HG02623 (cell line): Measurements from ENCODE around the gene C11orf68.
"Not testable (repeated sequence)": the region's sequence is repeated elsewhere in the genome, so short reads cannot be mapped to it uniquely, and the experiment has no call there.

Source experiments
- ATAC-seq: cut with Tn5 transposase; IDR thresholded peaks from one replicate; pipeline ENCODE4 v1.9.1; 2021; ENCODE audit warnings: moderate library complexity; ENCODE audit not compliant: unreplicated experiment

C11orf68 gene

GRCh38 chr11:65918211-65919140 lies at the start of gene C11orf68:
TSS of gene C11orf68 (minus strand) at chr11:65919062. CDS start at chr11:65919031, 31 bp downstream.
- ATAC-seq, result peak; percentile 48

DNA sequence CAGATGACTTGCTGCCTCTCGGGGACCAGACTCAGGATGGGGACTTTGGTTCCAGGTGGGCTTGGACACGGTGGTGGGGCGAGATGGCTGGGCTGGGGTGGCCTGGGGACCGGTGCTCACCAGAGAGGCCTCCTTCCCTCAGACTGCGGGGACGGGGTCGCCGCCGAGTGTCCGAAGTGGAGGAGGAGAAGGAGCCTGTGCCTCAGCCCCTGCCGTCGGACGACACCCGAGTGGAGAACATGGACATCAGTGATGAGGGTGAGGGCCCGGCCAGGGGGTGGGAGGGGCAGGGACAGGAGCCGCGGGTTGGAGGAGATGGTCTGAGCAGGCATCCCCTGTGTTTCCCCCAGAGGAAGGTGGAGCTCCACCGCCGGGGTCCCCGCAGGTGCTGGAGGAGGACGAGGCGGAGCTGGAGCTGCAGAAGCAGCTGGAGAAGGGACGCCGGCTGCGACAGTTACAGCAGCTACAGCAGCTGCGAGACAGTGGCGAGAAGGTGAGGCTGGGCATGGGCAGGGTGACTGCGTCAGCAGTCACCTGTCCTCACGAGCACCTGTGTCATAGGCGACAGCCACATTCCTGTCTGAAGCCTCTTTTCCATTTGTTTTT lies 48.6 kb upstream of the C11orf68 start:
- no peak for ATAC-seq

- no peak for ATAC-seq
Measured at GRCh38 chr11:65965986-65966762, 47.3 kb upstream of the C11orf68 start.

GRCh38 chr11:65964906-65965305 lies 46.0 kb upstream of the C11orf68 start:
- no peak for ATAC-seq

DNA sequence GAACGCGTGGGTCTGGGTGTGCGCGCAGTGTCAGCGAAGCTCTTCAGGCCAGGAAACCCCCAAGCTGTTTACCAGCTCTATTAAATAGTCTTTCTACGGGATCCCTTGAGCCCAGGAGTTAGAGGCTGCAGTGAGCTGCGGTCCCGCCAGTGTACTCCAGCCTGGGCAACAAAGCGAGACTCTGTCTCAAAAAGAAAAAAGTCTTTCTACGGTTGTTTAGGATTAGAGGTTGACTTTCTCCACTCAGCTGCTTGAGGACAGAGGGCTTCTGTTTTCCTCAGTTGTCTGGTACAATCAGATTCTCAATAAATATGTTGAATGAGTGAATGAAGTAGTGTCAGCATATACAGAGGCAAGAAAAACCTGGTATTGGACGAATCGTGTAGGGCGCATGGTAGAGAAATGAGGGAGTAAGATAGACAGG lies 43.3 kb upstream of the C11orf68 start:
- no peak for ATAC-seq

DNA sequence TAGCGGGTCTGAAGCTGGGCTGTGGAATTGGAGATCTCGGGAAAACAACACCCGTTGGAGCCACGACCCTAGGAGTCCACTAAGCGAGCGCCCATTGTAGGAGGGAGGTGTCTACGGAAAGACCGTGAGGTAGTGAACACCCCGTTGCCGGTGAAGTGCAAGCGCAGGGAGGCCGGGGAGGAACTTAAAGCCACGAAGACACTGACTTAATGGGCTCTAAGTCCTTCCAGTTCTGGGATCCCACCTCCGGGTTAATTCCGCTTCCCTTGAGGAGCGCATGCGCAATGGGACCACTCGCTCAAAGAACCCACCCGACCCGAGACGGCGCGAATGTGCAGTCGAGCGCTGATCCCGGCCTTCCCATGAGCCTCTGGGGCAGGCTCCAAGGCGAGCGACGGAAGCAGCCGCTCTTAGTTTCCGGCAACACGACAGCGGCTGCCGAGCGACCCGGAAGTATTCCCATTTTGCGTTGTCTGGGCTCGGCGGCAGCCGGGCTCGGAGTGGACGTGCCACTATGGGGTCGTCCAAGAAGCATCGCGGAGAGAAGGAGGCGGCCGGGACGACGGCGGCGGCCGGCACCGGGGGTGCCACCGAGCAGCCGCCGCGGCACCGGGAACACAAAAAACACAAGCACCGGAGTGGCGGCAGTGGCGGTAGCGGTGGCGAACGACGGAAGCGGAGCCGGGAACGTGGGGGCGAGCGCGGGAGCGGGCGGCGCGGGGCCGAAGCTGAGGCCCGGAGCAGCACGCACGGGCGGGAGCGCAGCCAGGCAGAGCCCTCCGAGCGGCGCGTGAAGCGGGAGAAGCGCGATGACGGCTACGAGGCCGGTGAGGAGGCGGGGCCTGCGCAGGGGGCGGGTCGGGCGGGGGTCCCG lies 42.6 kb upstream of the C11orf68 start, which contains the start of gene SART1:
TSS of gene SART1 (plus strand) at position 468 of the 874 bp plus-strand sequence. CDS start at position 515, 47 bp downstream.
- ATAC-seq, result peak; percentile 76

DNA sequence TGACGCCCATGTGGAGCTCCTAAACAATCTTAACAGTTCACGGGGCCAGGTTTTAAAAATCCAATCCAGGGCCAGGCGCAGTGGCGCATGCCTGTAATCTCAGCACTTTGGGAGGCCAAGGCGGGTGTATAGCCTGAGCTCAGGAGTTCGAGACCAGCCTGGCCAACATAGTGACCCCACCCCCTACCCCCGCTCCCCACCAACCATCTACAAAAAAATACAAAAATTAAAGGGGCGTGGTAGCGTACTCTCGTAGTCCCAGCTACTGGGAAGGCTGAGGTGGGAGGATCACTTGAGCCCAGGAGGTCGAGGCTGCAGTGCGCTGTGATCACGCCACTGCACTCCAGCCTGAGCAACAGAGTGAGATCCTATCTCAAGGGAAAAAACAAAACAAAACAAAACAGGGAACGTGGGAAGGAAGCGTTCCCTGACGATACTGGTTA lies 42.0 kb upstream of the C11orf68 start:
- no peak for ATAC-seq

- ATAC-seq, result no peak
Measured at GRCh38 chr11:65958774-65959420, 40.0 kb upstream of the C11orf68 start.

GRCh38 chr11:65958291-65958690 lies 39.4 kb upstream of the C11orf68 start:
- no peak for ATAC-seq

DNA sequence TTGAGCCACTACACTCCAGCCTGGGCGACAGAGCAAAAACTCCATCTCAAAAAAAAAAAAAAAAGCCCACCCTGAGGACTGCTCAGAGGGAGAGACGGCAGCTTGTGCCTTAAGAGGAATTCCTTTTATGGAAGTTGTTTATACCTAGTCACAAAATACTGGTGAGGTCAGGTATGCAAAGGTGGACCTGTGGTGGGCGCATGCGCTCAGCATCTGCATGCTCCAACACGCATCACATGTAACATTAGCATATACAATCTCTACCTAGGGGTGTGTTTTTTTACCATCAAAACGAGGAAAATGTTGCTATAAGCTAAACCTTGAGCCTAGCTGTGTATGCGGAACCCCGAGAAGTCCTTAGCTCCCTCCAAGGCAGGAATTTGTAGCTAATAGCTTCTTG lies 35.9 kb upstream of the C11orf68 start:
- no peak for ATAC-seq

DNA sequence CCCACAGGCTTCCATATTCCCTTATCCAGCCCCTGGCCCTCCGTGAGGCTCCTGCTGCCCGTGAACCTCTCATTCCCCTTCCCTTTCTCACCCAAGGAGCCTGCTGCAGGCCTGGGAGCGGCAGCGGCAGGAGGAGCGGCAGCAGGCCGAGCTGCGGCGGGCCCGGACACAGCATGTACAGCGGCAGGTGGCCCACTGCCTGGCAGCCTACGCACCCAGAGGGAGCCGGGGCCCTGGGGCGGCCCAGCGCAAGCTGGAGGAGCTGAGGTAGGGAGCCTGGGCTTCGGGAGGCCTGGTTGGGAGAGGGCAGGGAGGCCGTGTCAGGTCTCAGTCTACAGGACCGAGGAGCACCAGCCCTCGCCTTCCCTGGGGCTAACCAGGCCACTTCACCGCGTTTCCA lies 34.6 kb upstream of the C11orf68 start:
- ATAC-seq, result no peak

- ATAC-seq, result no peak
Measured at GRCh38 chr11:65952052-65952521, 33.2 kb upstream of the C11orf68 start.

DNA sequence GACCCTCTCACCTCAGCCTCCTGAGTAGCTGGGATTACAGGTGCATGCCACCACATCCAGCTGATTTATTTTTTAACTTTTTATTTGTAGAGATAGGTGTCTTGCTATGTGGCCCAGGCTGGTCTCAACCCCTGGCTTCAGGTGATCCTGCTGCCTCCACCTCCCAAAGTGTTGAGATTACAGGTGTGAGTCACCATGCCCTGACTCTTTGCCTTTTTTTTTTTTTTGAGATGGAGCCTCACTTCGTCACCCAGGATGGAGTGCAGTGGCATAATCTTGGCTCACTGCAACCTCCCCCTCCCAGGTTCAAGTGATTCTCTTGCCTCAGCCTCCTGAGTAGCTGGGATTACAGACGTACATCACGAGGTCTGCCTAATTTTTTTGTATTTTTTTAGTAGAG lies 32.8 kb upstream of the C11orf68 start:
- ATAC-seq, result not testable (repeated sequence)

GRCh38 chr11:65950711-65951110 lies 31.8 kb upstream of the C11orf68 start:
- ATAC-seq, result not testable (repeated sequence)

DNA sequence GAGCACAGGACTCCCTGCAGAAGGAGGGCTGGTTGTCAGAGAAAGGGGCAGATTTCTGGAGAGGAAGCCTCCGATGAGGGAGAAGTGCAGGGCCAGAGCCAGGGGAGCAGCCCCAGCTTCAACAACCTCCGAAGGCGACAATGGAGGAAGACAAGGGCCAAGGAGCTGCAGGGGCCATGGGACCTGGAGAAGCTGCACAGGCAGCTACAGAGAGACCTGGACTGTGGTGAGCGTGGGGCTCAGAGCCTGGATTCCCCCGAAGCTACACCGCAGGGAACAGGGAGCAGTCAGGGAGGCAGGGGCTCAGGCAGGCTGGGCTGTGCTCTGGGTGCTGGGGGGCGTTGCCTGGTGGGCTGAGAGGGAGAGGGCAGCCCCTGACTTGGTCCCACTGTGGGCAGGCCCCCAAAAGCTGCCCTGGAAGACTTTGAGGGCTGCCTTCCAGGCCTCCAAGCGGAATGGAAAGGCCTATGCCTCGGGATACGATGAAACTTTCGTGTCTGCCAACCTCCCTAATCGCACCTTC lies 28.8 kb upstream of the C11orf68 start:
- no peak for ATAC-seq

DNA sequence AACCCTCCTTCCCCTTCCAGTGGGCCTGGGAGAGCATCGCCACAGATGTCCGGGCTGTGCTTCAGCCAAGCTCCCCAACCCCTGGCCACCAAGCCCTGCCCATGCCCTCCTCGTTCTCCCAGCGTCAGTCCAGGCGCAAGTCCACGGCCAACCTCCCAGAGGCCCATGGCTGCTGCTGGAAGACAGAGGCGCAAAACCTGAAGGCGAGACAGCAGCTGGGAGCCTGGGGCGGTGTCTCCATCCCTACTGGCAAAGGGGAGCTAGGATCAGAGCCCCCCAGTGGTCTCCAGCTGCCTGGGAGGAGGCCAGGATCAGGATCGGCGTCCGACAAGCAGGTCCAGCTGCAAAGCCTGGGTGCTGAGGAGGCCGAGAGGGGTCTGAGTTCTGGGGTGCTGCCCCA lies 28.3 kb upstream of the C11orf68 start:
- no peak for ATAC-seq

DNA sequence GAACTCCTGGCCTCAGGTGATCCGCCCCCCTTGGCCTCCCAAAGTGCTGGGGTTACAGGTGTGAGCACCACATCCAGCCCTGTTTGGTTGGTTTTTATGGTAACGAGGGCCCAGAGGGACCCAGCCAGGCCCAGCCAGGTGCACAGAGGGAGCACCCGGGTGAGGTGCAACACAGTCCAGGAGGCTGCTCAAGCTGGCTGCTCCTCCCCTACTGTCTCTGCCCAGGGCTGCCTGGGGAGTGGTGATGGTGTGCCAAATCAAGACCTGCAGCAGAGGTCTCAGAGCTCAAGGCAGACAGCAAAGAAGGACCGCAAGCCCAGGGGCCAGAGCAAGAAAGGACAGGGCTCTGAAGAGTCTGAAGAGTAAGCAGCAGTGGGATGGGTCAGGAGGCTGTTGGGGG lies 27.8 kb upstream of the C11orf68 start:
- no peak for ATAC-seq

- no peak for ATAC-seq
Measured at GRCh38 chr11:65945941-65946558, 27.2 kb upstream of the C11orf68 start.

- no peak for ATAC-seq
Measured at GRCh38 chr11:65945430-65945911, 26.6 kb upstream of the C11orf68 start, which contains the start of gene TSGA10IP. TSS of gene TSGA10IP (plus strand) at chr11:65945480. CDS start at chr11:65945676, 196 bp downstream.
